Chondrocyte (in vitro differentiated cells): Measurements from ENCODE around the gene PIK3CG. TPM values are rescaled to one million over a fixed set of nuclear protein-coding genes. Genes with fewer than 3 reads are reported as not detected.

ENCODE experiments used
- DNase-seq: peaks from one replicate; pipeline ENCODE4 v3.0.0; 2021; ENCODE audit warnings: mixed read lengths, low spot score
- H3K27ac Mint-ChIP-seq: one replicate; pipeline ENCODE4 v1.8.0; 2021; ENCODE audit warnings: mild to moderate bottlenecking, moderate library complexity, mixed read lengths; ENCODE audit not compliant: unreplicated experiment
- H3K27me3 Mint-ChIP-seq: 2 replicates; pipeline ENCODE4 v1.8.0; 2021; ENCODE audit warnings: low read depth, mixed read lengths
- H3K36me3 Mint-ChIP-seq: 2 replicates; pipeline ENCODE4 v1.8.0; 2021; ENCODE audit warnings: low read depth, mixed read lengths
- H3K4me1 Mint-ChIP-seq: 2 replicates; pipeline ENCODE4 v1.8.0; 2021; ENCODE audit warnings: low read depth, mild to moderate bottlenecking, mixed read lengths
- H3K4me3 Mint-ChIP-seq: one replicate; pipeline ENCODE4 v1.8.0; 2021; ENCODE audit warnings: mild to moderate bottlenecking, moderate library complexity, mixed read lengths; ENCODE audit not compliant: unreplicated experiment
- H3K9me3 Mint-ChIP-seq: 2 replicates; pipeline ENCODE4 v1.8.0; 2021; ENCODE audit warnings: low read depth, mixed read lengths
- CTCF ChIP-seq: fragments of 200-600 bp; sonication (generic); IDR thresholded peaks from 2 replicates; pipeline ENCODE4 v1.5.0; 2021; ENCODE audit warnings: antibody characterized with exemption, mild to moderate bottlenecking, moderate library complexity
- long read RNA-seq: library from polyadenylated mRNA; stranded (forward); transcript quantifications from one replicate; pipeline ENCODE4 v2.0.0, GENCODE V29; 2021
- total RNA-seq: library from RNA; stranded (reverse); gene quantifications from 3 replicates; pipeline ENCODE4 v1.2.1, GENCODE V29; 2021

Gene PIK3CG
- total RNA-seq: not detected in 3 replicates
- long read RNA-seq: 0 reads

GRCh38 chr7:106865130-106866041 is at the start of gene PIK3CG:
PIK3CG (plus strand) TSS chr7:106865282; CDS start chr7:106867562, 2,280 bp downstream.
- DNase-seq: no peak
- no peak for TF ChIP-seq CTCF
- H3K36me3 Mint-ChIP-seq: no peaks in the 10 kb centered on the region
- H3K9me3 Mint-ChIP-seq: no peaks in the 10 kb centered on the region
- no peak within 1 kb of the TSS for H3K27ac Mint-ChIP-seq
- no peak within 1 kb of the TSS for H3K4me3 Mint-ChIP-seq
- no peaks in the 10 kb centered on the region for H3K27me3 Mint-ChIP-seq
- peaks cover 7% of the 10 kb centered on the region for H3K4me1 Mint-ChIP-seq

- H3K27ac Mint-ChIP-seq: no peak overlapping the region
Observed at GRCh38 chr7:106817098-106817497, 48.0 kb upstream of the PIK3CG start.

GRCh38 chr7:106818736-106819135 is 46.3 kb upstream of the PIK3CG start:
- peaks cover 6% of the 10 kb centered on the region for H3K4me1 Mint-ChIP-seq
- H3K4me3 Mint-ChIP-seq: no peak overlapping the region
- no peaks in the 10 kb centered on the region for H3K27me3 Mint-ChIP-seq
- H3K9me3 Mint-ChIP-seq: peaks cover 2% of the 10 kb centered on the region
- no peaks in the 10 kb centered on the region for H3K36me3 Mint-ChIP-seq
- no peak for TF ChIP-seq CTCF
- DNase-seq: no peak
- H3K27ac Mint-ChIP-seq: no peak overlapping the region

More at GRCh38 chr7:106817098-106817497, 48.0 kb upstream of the PIK3CG start:
- Mint-ChIP-seq H3K9me3 (peaks cover 2% of the 10 kb centered on the region), H3K27me3 (no peaks in the 10 kb centered on the region), H3K4me3 (no peak overlapping the region), H3K36me3 (no peaks in the 10 kb centered on the region), H3K4me1 (peaks cover 8% of the 10 kb centered on the region)
- DNase-seq: no peak
- TF ChIP-seq CTCF: no peak

- H3K36me3 Mint-ChIP-seq: no peaks in the 10 kb centered on the region
- no peak overlapping the region for H3K27ac Mint-ChIP-seq
- no peak overlapping the region for H3K4me3 Mint-ChIP-seq
- DNase-seq: no peak
- no peak for TF ChIP-seq CTCF
- H3K9me3 Mint-ChIP-seq: no peaks in the 10 kb centered on the region
- no peaks in the 10 kb centered on the region for H3K27me3 Mint-ChIP-seq
- no peaks in the 10 kb centered on the region for H3K4me1 Mint-ChIP-seq
Observed at GRCh38 chr7:106819546-106819945, 45.5 kb upstream of the PIK3CG start.

- Mint-ChIP-seq H3K4me3 (no peak overlapping the region), H3K4me1 (no peaks in the 10 kb centered on the region), H3K9me3 (no peaks in the 10 kb centered on the region), H3K36me3 (no peaks in the 10 kb centered on the region), H3K27me3 (no peaks in the 10 kb centered on the region), H3K27ac (no peak overlapping the region)
- DNase-seq: no peak
- TF ChIP-seq CTCF: no peak
Observed at GRCh38 chr7:106820321-106821217, 44.5 kb upstream of the PIK3CG start.
